ENCODE results near the gene CDKL1.
A peak's percentile ranks its signal among the peaks of the same experiment; 100 is the strongest.

The CDKL1 gene

GRCh38 chr14:50396631-50397389 is at the start of gene CDKL1:
CDKL1 (minus strand) TSS chr14:50396881; CDS start chr14:50395868, 1,013 bp downstream.
- DNase-seq, result peak; percentile 46

GRCh38 chr14:50434528-50434927 is 37.8 kb upstream of the CDKL1 start:
- DNase-seq, result no peak

GRCh38 chr14:50432131-50432530 is 35.5 kb upstream of the CDKL1 start:
- DNase-seq, result no peak

GRCh38 chr14:50425816-50426215 is 29.1 kb upstream of the CDKL1 start:
- DNase-seq, result no peak

- DNase-seq, result no peak
Observed at GRCh38 chr14:50425105-50425504, 28.4 kb upstream of the CDKL1 start.

GRCh38 chr14:50423529-50423928 is 26.8 kb upstream of the CDKL1 start:
- no peak for DNase-seq

GRCh38 chr14:50421499-50421898 is 24.8 kb upstream of the CDKL1 start:
- no peak for DNase-seq

GRCh38 chr14:50417853-50418252 is 21.2 kb upstream of the CDKL1 start:
- no peak for DNase-seq

- DNase-seq, result no peak
Observed at GRCh38 chr14:50410921-50411320, 14.2 kb upstream of the CDKL1 start.

GRCh38 chr14:50410071-50410470 is 13.4 kb upstream of the CDKL1 start:
- DNase-seq, result no peak

- no peak for DNase-seq
Observed at GRCh38 chr14:50407111-50407812, 10.6 kb upstream of the CDKL1 start.

- no peak for DNase-seq
Observed at GRCh38 chr14:50403419-50403818, 6.7 kb upstream of the CDKL1 start.

- DNase-seq, result no peak
Observed at GRCh38 chr14:50402965-50403364, 6.3 kb upstream of the CDKL1 start.

GRCh38 chr14:50400461-50400860 is 3.8 kb upstream of the CDKL1 start:
- DNase-seq, result no peak

GRCh38 chr14:50399251-50400032 is 2.8 kb upstream of the CDKL1 start:
- DNase-seq, result no peak

GRCh38 chr14:50398189-50398580 is 1.5 kb upstream of the CDKL1 start:
- DNase-seq, result no peak

GRCh38 chr14:50397390-50398188 is 908 bp upstream of the CDKL1 start:
- no peak for DNase-seq

GRCh38 chr14:50395448-50395847 is 1.2 kb downstream of the CDKL1 start:
- no peak for DNase-seq

- DNase-seq, result no peak
Observed at GRCh38 chr14:50394713-50395112, 2.0 kb downstream of the CDKL1 start.

- no peak for DNase-seq
Observed at GRCh38 chr14:50389668-50390441, 6.8 kb downstream of the CDKL1 start.

GRCh38 chr14:50388256-50388931 is 8.3 kb downstream of the CDKL1 start:
- no peak for DNase-seq

Measured in stimulated activated naive CD4-positive, alpha-beta T cell treated with Interleukin-2 at 50 U/mL for 16 hours (primary cell).